OCI-LY7 (cell line): Measurements from ENCODE around the gene THRSP. TPM values are rescaled to one million over a fixed set of nuclear protein-coding genes. Genes with fewer than 3 reads are reported as not detected.

ENCODE experiments used
- BruUV-seq: library from RNA; stranded (reverse); fragments of 400-500 nt; replicated peaks from 2 replicates; lab custom pipeline; 2021; lab: Mats Ljungman, UMichigan
- CTCF ChIA-PET: fragments of 300-600 bp; sonication (Branson Sonifier 250); formaldehyde crosslinking; loops from one replicate; lab custom pipeline; 2022; ENCODE audit warnings: antibody characterized with exemption; ENCODE audit not compliant: unreplicated experiment; lab: Charles Lee
- POLR2A ChIA-PET: fragments of 300-600 bp; sonication (Branson Sonifier 250); formaldehyde crosslinking; loops from one replicate; lab custom pipeline; 2022; ENCODE audit warnings: antibody characterized with exemption; lab: Charles Lee
- DNase-seq: peaks from one replicate; pipeline ENCODE4 v3.0.0-alpha.2; 2015; ENCODE audit warnings: low spot score
- H2AFZ ChIP-seq: fragments of 200-600 bp; sonication (generic), shearing (Covaris generic); 2 replicates; pipeline ENCODE4 v1.6.1; 2014; ENCODE audit warnings: mild to moderate bottlenecking, antibody characterized with exemption, low read length, moderate library complexity
- H3K27ac ChIP-seq: fragments of 200-600 bp; sonication (generic); 2 replicates; pipeline ENCODE4 v1.5.1; 2014; ENCODE audit warnings: mixed run types, low read depth, mild to moderate bottlenecking, moderate library complexity, low read length, inconsistent platforms; ENCODE audit not compliant: poor library complexity, severe bottlenecking
- H3K36me3 ChIP-seq: fragments of 200-600 bp; sonication (generic); 2 replicates; pipeline ENCODE4 v1.6.1; 2014; ENCODE audit warnings: mild to moderate bottlenecking, antibody characterized with exemption, low read length, moderate library complexity, mixed read lengths; ENCODE audit not compliant: insufficient read depth
- H3K4me1 ChIP-seq: fragments of 200-600 bp; sonication (generic); 2 replicates; pipeline ENCODE4 v1.5.1; 2014; ENCODE audit warnings: mild to moderate bottlenecking, low read length; ENCODE audit not compliant: insufficient read depth, poor library complexity, severe bottlenecking
- H3K4me2 ChIP-seq: fragments of 200-600 bp; sonication (generic); 2 replicates; pipeline ENCODE4 v1.6.1; 2014; ENCODE audit warnings: mild to moderate bottlenecking, low read length
- H3K4me3 ChIP-seq: fragments of 200-600 bp; sonication (generic); 2 replicates; pipeline ENCODE4 v1.5.1; 2014; ENCODE audit warnings: mild to moderate bottlenecking, low read depth, low read length; ENCODE audit not compliant: poor library complexity, severe bottlenecking
- H3K79me2 ChIP-seq: fragments of 200-600 bp; sonication (generic); 2 replicates; pipeline ENCODE4 v1.6.1; 2016; ENCODE audit warnings: low read depth, mild to moderate bottlenecking, low read length, moderate library complexity, mixed read lengths; ENCODE audit not compliant: insufficient read depth
- H3K9me2 ChIP-seq: fragments of 200-600 bp; sonication (generic); 2 replicates; pipeline ENCODE4 v1.6.1; 2016; ENCODE audit warnings: mild to moderate bottlenecking, low read length, mixed read lengths; ENCODE audit not compliant: insufficient read depth
- H3K9me3 ChIP-seq: fragments of 200-600 bp; sonication (generic); 2 replicates; pipeline ENCODE4 v1.6.1; 2014; ENCODE audit warnings: mild to moderate bottlenecking, mixed run types, low read length, mixed read lengths
- H4K20me1 ChIP-seq: fragments of 200-600 bp; sonication (generic); 2 replicates; pipeline ENCODE4 v1.6.1; 2014; ENCODE audit warnings: mild to moderate bottlenecking, antibody characterized with exemption, low read length, moderate library complexity, mixed read lengths; ENCODE audit not compliant: insufficient read depth
- CTCF ChIP-seq: fragments of 200-600 bp; sonication (generic); conservative IDR thresholded peaks from 2 replicates; pipeline ENCODE4 v1.5.1; 2014; ENCODE audit warnings: mild to moderate bottlenecking, antibody characterized with exemption, low read length, moderate library complexity, mixed read lengths
- EZH2phosphoT487 ChIP-seq: fragments of 200-600 bp; sonication (generic); IDR thresholded peaks from 2 replicates; pipeline ENCODE4 v1.6.1; 2018; ENCODE audit warnings: low read depth, borderline replicate concordance, mild to moderate bottlenecking, mixed run types, antibody characterized with exemption, low read length, moderate library complexity, mixed read lengths
- intact Hi-C: fragments of 100-400 bp; cut with micrococcal nuclease; formaldehyde crosslinking; loops from one replicate; pipeline ENCODE4 v1.10.0; 2022; ENCODE audit not compliant: unreplicated experiment
- total RNA-seq, 2 experiments: library from RNA; depleted of rRNA in 1 of 2; stranded (reverse); fragments of >200 nt in 1 of 2; shearing (Covaris generic) in 1 of 2; gene quantifications; 2 replicates each; pipeline ENCODE4 v1.2.3, GENCODE V29; 2014 to 2022

The THRSP gene
- total RNA-seq, 2 experiments from 2014 or later: not detected

GRCh38 chr11:78044706-78045105 lies 19.0 kb upstream of the THRSP start:
- ChIA-PET CTCF (interaction anchor here (1.4 to 1.5 kb wide), 2 partner anchors 45 to 50 kb away, joined by 4 read pairs; partner anchors contain the start of gene INTS4), POLR2A (no interaction called here)
- no peak overlapping the region for H3K27ac ChIP-seq
- no peak for TF ChIP-seq EZH2phosphoT487
- no peak for TF ChIP-seq CTCF
- intact Hi-C loops: loop anchor here (5.0 kb wide), 2 partner anchors 42 to 267 kb away; no protein-coding TSS in a partner anchor
- H3K4me3 ChIP-seq: no peak overlapping the region
- H3K9me3 ChIP-seq: no peaks in the 10 kb centered on the region
- H2AFZ ChIP-seq: no peak overlapping the region
- H3K9me2 ChIP-seq: no peaks in the 10 kb centered on the region
- H4K20me1 ChIP-seq: no peaks in the 10 kb centered on the region
- no peaks in the 10 kb centered on the region for H3K79me2 ChIP-seq
- no peak for DNase-seq
- no TSS peak for BruUV-seq
- H3K4me1 ChIP-seq: peaks cover 3% of the 10 kb centered on the region
- H3K4me2 ChIP-seq: no peak overlapping the region
- H3K36me3 ChIP-seq: no peaks in the 10 kb centered on the region

- H3K4me1 ChIP-seq: peaks cover 3% of the 10 kb centered on the region
- no peak for TF ChIP-seq EZH2phosphoT487
- peak; percentile 99 for TF ChIP-seq CTCF
- peak overlapping the region; percentile 60 for H3K4me2 ChIP-seq
- intact Hi-C loops: loop anchor here (5.0 kb wide), 2 partner anchors 44 to 269 kb away; no protein-coding TSS in a partner anchor
- no peaks in the 10 kb centered on the region for H4K20me1 ChIP-seq
- no peak overlapping the region for H3K4me3 ChIP-seq
- no TSS peak for BruUV-seq
- POLR2A ChIA-PET: interaction anchor here (0.7 kb wide), 1 partner anchor 15 kb away, joined by 3 read pairs; no protein-coding TSS in a partner anchor
- H3K27ac ChIP-seq: no peak overlapping the region
- peak overlapping the region; percentile 96; the same call in 1 of the 2 replicates for H2AFZ ChIP-seq
- H3K9me3 ChIP-seq: no peaks in the 10 kb centered on the region
- no peaks in the 10 kb centered on the region for H3K9me2 ChIP-seq
- H3K36me3 ChIP-seq: no peaks in the 10 kb centered on the region
- peak; percentile 68 for DNase-seq
- no peaks in the 10 kb centered on the region for H3K79me2 ChIP-seq
- CTCF ChIA-PET: interaction anchor here (1.4 to 1.5 kb wide), 2 partner anchors 46 to 51 kb away, joined by 4 read pairs; partner anchors contain the start of gene INTS4
Observed at GRCh38 chr11:78045851-78046485, 17.7 kb upstream of the THRSP start.

GRCh38 chr11:78046486-78046854 lies 17.2 kb upstream of the THRSP start:
- no peak for DNase-seq
- TF ChIP-seq EZH2phosphoT487 (no peak), CTCF (peak; percentile 63)
- H3K4me3 ChIP-seq: no peak overlapping the region
- H3K36me3 ChIP-seq: no peaks in the 10 kb centered on the region
- intact Hi-C loops: loop anchor here (5.0 kb wide), 2 partner anchors 44 to 269 kb away; no protein-coding TSS in a partner anchor
- H2AFZ ChIP-seq: peak overlapping the region; percentile 96; the same call in 1 of the 2 replicates
- H3K79me2 ChIP-seq: no peaks in the 10 kb centered on the region
- no peaks in the 10 kb centered on the region for H4K20me1 ChIP-seq
- POLR2A ChIA-PET: no interaction called here
- BruUV-seq: no TSS peak
- peak overlapping the region; percentile 11; the same call in 1 of the 2 replicates for H3K4me2 ChIP-seq
- peaks cover 3% of the 10 kb centered on the region for H3K4me1 ChIP-seq
- no peaks in the 10 kb centered on the region for H3K9me2 ChIP-seq
- no peak overlapping the region for H3K27ac ChIP-seq
- H3K9me3 ChIP-seq: no peaks in the 10 kb centered on the region
- CTCF ChIA-PET: no interaction called here
